Measurements from ENCODE around the gene LRATD1.
"Not testable (repeated sequence)": the region's sequence is repeated elsewhere in the genome, so short reads cannot be mapped to it uniquely, and the experiment has no call there.

Gene LRATD1, protein sequence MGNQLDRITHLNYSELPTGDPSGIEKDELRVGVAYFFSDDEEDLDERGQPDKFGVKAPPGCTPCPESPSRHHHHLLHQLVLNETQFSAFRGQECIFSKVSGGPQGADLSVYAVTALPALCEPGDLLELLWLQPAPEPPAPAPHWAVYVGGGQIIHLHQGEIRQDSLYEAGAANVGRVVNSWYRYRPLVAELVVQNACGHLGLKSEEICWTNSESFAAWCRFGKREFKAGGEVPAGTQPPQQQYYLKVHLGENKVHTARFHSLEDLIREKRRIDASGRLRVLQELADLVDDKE

DNA sequence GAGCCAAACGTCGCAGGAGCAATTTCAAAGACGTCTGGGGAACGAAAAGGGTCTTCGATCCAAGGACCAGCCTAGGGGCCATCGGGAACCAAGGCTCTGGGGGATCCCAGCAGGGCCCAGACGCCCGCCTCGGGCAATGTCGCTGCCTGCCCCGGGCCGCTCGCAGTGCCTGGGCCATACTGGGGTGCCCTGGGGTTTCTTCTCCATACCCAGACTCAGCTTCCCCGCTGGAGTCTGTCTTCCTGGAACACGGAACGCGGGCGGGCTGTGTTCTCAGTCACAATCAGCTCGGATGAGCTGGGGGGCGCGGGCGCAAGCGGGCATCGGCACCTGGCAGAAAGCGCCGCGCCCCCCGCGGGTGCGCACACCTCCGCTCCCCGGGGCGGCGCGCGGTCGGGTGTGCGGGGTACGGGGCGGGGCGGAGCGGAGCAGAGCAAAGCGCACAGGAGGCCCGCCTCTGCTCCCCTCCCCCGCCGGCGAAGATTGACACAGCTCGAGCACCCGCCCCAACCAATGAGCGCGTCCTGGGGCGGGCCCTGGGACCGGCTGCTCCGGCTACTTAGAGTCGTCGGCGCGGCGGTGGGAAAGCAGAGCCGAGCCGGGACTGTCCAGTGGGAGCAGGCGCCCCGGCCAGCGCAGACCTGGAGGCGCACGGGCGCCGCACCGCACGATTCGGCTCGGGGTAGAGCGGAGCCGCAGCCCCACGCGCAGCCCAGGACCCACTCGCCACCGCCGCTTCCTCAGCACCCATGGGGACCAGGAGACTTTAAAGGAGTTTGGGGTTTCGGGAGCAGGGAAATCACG is at the start of gene LRATD1:
TSS of gene LRATD1 (plus strand) at position 585 of the 804 bp plus-strand sequence. CDS start 1,263 bp downstream, outside the sequence.
- DNase-seq (ENCODE audit: extremely low read depth in 1 of 2, low read depth in 1 of 2): no peak

DNA sequence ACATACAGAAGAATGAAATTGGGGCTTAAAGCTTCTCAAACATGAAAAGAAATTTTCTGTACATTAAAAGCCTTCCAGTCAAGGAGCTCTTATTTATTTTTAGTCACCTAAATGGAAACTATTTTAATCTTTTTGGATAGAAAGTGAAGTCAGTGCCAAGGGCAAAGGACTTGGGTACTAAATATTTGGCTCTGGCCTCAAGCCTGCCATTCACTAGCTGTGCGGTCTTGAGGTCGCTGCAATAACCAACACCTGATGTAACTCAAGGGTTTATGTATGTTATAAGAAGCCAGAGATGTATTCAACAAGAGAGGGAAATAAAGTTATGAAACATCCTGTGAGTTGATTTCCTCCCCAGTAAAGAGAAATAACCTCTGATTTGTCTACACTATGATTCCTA is 49.5 kb upstream of the LRATD1 start:
- no peak for DNase-seq (ENCODE audit: extremely low read depth in 1 of 2, low read depth in 1 of 2)

GRCh38 chr2:14583802-14584201 is 48.7 kb upstream of the LRATD1 start:
- no peak for DNase-seq (ENCODE audit: extremely low read depth in 1 of 2, low read depth in 1 of 2)

DNA sequence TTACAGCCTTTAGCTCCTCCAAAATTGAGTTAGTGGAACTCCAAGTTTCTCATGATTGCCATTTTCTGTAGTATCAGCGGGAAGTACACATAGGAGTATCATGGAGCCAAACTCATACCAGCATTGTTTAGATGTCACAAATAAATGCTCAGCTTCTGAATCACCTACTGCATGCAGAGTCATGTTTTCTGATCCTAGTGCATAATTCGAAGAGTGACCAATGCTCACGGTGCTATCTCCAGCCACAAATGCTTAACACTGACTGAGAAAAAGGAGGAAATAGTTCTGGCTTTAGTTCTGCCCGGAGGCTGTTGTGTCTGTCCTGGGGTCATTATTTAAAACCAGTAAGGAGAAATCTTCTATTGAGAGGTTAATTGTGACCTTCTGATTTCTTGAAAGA is 45.4 kb upstream of the LRATD1 start:
- no peak for DNase-seq (ENCODE audit: extremely low read depth in 1 of 2, low read depth in 1 of 2)

DNA sequence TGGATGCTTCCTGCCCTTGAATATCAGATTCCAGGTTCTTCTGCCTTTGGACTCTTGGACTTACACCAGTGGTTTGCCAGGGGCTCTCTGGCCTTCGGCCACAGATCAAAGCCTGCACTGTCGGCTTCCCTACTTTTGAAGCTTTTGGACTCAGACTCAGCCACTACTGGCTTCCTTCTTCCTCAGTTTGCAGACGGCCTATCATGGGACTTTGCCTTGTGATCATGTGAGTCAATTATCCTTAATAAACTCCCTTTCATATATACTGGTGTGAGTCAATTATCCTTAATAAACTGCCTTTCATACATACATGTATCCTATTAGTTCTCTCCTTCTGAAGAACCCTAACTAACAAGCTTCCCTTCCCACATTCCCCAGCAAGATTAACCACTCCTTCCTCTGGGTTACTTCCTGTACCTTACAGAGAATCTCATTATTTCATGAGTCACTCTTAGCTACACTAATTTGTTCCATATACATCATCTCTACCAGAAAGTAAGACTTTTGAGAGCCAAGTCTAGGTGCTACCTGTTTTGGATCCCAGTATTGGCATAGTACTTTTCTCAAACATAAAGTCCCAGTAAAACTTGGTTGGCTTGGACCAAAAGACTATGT is 31.3 kb upstream of the LRATD1 start:
- no peak for DNase-seq (ENCODE audit: extremely low read depth in 1 of 2, low read depth in 1 of 2)

DNA sequence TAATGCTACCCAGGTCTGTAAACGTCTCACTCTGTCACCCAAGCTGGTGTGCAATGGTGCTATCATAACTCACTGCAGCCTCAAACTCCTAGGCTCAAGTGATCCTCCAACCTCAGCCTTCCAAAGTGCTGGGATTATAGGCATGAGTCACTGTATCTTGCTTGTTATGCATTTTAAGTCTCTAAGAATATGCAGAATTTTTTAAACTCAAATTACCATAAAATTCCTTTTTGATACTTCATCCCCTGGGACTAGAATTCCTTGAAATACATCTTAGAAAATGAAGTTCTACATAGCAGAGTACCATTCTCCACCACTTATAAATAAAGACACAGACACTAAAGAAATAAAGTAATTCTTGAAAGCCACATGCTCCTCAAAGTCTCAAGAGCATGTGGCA is 30.2 kb upstream of the LRATD1 start:
- DNase-seq (ENCODE audit: extremely low read depth in 1 of 2, low read depth in 1 of 2): no peak

DNA sequence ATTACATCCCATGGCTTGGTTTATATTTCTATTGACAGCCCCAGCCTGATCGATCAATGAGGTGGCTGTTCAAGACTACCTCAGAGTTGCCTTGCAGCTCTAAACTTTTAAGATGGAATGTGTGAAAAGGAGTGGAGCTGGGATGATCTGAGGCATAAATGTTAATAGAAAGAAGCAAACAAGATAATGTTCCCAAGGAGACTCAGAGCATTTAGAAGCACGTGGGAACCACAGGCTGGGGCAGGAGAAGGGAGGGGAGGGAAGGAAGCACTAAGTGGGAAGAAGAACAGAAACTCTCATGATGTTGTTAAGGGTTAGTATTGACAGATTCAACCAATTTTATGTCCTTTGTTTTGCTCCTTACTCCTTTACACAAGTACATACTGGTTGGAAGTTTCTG is 28.8 kb upstream of the LRATD1 start:
- no peak for DNase-seq (ENCODE audit: extremely low read depth in 1 of 2, low read depth in 1 of 2)

DNA sequence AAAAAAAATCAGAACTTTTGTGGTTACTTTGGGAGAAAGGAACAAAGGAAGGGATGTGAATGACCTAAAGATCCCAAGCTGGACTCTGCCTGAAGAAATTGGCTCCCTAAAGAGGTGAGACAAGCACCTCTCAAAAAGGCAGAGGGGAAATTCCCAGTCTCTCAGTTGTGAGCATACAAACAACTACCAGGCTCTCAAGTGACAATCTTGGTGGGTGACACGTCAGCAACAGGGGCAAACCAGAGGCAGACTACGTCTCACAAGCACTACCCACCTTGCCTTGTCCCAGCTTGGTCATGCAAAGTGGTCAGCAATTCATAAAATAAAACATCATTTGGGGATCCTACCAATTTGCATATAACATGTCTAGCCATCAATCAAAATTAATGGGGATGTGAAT is 24.3 kb upstream of the LRATD1 start:
- DNase-seq (ENCODE audit: extremely low read depth in 1 of 2, low read depth in 1 of 2): no peak

- DNase-seq (ENCODE audit: extremely low read depth in 1 of 2, low read depth in 1 of 2): no peak
Observed at GRCh38 chr2:14614017-14614416, 18.5 kb upstream of the LRATD1 start.

DNA sequence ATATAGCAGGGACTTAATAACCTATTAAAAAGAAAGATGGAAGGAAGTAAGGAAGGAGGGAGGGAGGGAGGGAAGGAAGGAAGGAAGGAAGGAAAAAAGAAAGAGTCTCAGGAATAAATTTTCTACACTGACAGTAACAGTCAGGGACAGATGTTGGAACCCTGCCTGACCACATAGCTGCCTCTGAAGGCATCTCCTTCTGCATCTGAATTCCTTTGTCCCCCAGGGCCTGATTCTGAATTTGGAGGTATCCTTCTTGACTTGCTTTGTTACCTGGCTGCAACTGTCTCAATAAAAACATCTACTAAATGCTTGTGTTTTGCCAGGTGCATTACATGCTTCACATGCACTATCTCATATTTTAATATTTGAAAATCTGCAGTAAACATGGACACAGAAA is 17.4 kb upstream of the LRATD1 start:
- DNase-seq (ENCODE audit: extremely low read depth in 1 of 2, low read depth in 1 of 2): no peak

GRCh38 chr2:14615760-14616159 is 16.8 kb upstream of the LRATD1 start:
- DNase-seq (ENCODE audit: extremely low read depth in 1 of 2, low read depth in 1 of 2): no peak

DNA sequence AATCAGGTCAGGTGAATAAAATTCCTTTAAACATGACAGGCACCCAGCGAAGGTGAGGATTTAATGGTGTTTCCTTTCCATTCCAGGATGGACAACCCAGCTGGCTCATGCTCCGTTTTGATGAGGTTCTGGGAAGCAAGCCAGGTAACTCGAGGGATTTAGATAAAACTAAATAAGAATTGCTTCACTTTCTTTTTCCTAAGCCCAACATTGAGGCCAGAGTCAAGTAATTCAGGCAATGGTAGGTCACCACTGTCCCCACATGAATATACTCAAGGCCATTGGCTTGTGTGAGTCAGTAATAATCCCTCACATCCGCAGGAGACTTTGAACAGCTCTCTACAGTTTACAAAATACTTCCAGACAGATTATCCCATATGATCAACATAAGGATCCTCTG is 16.2 kb upstream of the LRATD1 start:
- no peak for DNase-seq (ENCODE audit: extremely low read depth in 1 of 2, low read depth in 1 of 2)

DNA sequence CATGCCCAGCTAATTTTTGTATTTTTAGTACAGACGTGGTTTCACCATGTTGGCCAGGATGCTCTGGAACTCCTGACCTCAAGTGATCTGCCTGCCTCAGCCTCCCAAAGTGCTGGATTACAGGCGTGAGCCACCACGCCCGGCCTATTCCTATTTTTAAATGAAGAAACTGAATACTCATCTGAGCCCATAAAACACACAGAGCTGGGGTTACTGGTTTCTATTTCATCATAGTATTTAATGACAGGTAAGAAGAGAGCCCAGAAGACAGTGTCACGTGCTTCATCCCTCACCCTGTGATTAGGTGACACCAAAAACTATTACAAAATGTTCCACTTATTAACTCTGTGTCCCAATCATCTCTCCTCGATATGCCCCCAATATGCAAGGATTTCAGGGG is 15.6 kb upstream of the LRATD1 start:
- DNase-seq (ENCODE audit: extremely low read depth in 1 of 2, low read depth in 1 of 2): no peak

DNA sequence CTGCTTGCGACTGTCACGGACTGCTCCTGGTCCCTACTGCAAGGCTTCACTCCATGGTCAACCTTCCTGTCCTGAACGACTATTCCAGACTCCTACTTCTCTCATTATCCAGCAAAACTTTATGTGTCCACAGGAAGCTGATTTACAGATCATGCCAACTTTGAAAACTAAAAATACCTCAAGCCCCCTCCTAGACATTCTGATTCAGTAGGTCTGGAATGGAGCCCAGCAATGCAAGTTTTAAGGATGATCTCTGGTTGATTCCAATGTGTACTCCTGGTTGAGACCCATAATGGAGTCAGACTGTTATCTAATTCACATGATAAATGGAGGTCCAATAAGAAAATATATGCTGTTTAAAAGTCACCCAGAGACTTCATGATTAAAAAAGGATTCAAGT is 13.1 kb upstream of the LRATD1 start:
- no peak for DNase-seq (ENCODE audit: extremely low read depth in 1 of 2, low read depth in 1 of 2)

GRCh38 chr2:14621114-14621513 is 11.4 kb upstream of the LRATD1 start:
- DNase-seq (ENCODE audit: extremely low read depth in 1 of 2, low read depth in 1 of 2): no peak

- no peak for DNase-seq (ENCODE audit: extremely low read depth in 1 of 2, low read depth in 1 of 2)
Observed at GRCh38 chr2:14621906-14622549, 10.5 kb upstream of the LRATD1 start.

GRCh38 chr2:14622550-14622939 is 10.0 kb upstream of the LRATD1 start:
- not testable (repeated sequence) for DNase-seq (ENCODE audit: extremely low read depth in 1 of 2, low read depth in 1 of 2)

GRCh38 chr2:14623237-14623636 is 9.3 kb upstream of the LRATD1 start:
- DNase-seq (ENCODE audit: extremely low read depth in 1 of 2, low read depth in 1 of 2): no peak

- DNase-seq (ENCODE audit: extremely low read depth in 1 of 2, low read depth in 1 of 2): no peak
Observed at GRCh38 chr2:14626873-14627272, 5.6 kb upstream of the LRATD1 start.

DNA sequence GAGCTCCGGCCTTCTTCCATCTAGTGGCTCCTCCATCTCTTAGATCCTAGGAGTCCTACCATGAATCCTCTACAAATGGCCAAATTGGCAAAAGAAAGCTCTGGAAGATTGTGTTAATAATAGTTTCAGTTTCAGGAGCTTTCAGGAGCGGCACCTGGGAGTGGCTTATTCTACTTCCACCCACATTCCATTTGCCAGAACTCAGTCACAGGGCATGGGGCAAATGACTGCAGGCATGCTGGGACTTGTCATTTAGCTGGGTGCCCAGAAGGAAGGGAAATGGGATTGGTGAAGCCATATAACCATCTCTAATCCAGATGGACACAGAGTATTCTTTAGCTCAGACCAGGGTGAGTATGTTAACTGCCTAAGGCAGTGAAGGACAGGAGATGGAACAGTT is 3.6 kb upstream of the LRATD1 start:
- no peak for DNase-seq (ENCODE audit: extremely low read depth in 1 of 2, low read depth in 1 of 2)

GRCh38 chr2:14631406-14632040 is 994 bp upstream of the LRATD1 start:
- no peak for DNase-seq (ENCODE audit: extremely low read depth in 1 of 2, low read depth in 1 of 2)
